ENCODE measurements around the gene TRIM28. TPM values are rescaled to one million over a fixed set of nuclear protein-coding genes. Genes with fewer than 3 reads are reported as not detected.
A peak's percentile ranks its signal among the peaks of the same experiment; 100 is the strongest.
"Not testable (repeated sequence)": the region's sequence is repeated elsewhere in the genome, so short reads cannot be mapped to it uniquely, and the experiment has no call there.

The TRIM28 gene
- total RNA-seq: 100 to 1,000 TPM in 1 of 2 donors, 10 to 100 TPM in 1; 99.6 to 207 TPM

- peaks cover 27% of the 10 kb centered on the region for H3K36me3 ChIP-seq
- H3K4me3 ChIP-seq: peak within 1 kb of the TSS; percentile 89 to 95
- H3K9me3 ChIP-seq: no peaks in the 10 kb centered on the region
- peaks cover 0 to 32% of the 10 kb centered on the region in 2 donors for H3K4me1 ChIP-seq
- peak; percentile 98 for DNase-seq (ENCODE audit: low spot score)
- no peaks in the 10 kb centered on the region for H3K27me3 ChIP-seq
- H3K27ac ChIP-seq: peak within 1 kb of the TSS; percentile 86 to 90
- TF ChIP-seq CTCF (IDR thresholded peaks at IDR 0.05): no peak
These were observed at the start of gene TRIM28 for GRCh38 chr19:58543826-58544590. Gene TRIM28, plus strand, starts transcription at chr19:58544064. Its CDS starts 694 bp downstream, at chr19:58544758.

DNA sequence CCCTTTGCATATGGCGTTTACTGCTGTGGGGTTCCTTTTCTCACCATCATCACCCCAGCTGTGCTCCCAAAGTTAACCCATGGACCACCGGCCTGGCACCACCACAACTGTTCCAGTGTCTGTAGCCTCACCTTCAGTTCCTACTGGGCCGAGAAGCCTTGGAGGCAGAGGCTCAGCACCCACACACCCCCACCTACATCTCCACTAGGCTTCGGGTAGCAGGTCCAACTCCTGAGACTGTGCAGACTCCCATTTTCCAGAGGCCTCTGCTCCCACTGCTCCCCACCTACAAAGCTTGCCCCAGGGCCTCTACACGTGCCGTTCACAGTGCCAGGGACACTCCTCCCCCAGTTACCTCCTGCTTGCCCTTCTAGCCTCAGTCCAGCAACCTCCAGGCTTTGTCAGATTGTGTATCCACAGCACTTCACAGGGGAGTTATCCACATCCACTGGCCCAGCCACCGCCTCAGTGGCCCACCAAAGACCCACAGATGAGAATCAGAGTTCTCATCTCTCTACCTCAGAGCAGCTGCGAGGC lies 46.2 kb upstream of the TRIM28 start:
- no peak overlapping the region for H3K27ac ChIP-seq
- no peaks in the 10 kb centered on the region for H3K9me3 ChIP-seq
- H3K36me3 ChIP-seq: no peaks in the 10 kb centered on the region
- H3K4me3 ChIP-seq: no peak overlapping the region
- H3K4me1 ChIP-seq: peaks cover 0 to 29% of the 10 kb centered on the region in 2 donors
- no peak for DNase-seq (ENCODE audit: low spot score)
- no peak for TF ChIP-seq CTCF (IDR thresholded peaks at IDR 0.05)
- H3K27me3 ChIP-seq: no peaks in the 10 kb centered on the region

DNA sequence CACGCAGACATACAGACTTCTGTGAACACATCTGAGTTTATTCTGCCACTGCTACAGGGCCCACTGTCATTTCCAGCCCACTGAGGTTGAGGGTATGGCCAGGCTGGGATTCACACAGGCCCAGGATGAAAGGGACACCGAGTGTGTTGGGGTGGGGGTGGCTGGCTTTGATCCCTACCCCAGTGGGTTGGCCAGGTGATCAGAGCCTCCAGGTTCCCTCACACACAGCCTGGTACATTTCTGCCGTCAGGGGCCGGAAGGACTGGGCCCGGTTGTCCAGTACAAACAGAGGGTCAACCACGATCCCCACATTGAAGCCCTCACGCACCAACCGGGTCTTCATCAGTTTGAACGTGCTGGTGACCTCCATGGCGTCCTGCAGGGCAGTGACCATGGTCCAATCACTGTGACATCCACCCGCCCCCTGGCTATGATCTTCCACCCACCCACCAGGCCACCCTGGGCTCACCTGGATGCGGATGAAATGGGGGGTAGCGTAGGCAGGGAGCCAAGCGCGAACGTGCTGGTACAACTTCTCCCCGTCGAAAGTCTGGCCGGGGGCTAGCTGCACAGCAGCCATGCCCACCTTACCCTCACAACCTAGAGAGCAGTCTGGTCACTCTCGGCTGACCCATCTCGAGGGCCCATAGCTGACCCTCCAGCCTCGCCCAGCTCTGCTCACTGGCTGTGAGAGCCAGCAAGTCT lies 45.4 kb upstream of the TRIM28 start:
- Histone ChIP-seq H3K27ac (peak overlapping the region; percentile 78 to 89), H3K4me1 (peaks cover 0 to 29% of the 10 kb centered on the region in 2 donors), H3K27me3 (no peaks in the 10 kb centered on the region), H3K4me3 (peak overlapping the region; percentile 58 to 65), H3K36me3 (no peaks in the 10 kb centered on the region), H3K9me3 (no peaks in the 10 kb centered on the region)
- DNase-seq (ENCODE audit: low spot score): no peak
- no peak for TF ChIP-seq CTCF (IDR thresholded peaks at IDR 0.05)

GRCh38 chr19:58499021-58499927 lies 44.6 kb upstream of the TRIM28 start:
- H3K4me1 ChIP-seq: peaks cover 0 to 29% of the 10 kb centered on the region in 2 donors
- peak overlapping the region; percentile 78 to 89 for H3K27ac ChIP-seq
- no peaks in the 10 kb centered on the region for H3K27me3 ChIP-seq
- peak overlapping the region; percentile 58 to 65 for H3K4me3 ChIP-seq
- peak; percentile 99 for DNase-seq (ENCODE audit: low spot score)
- no peaks in the 10 kb centered on the region for H3K36me3 ChIP-seq
- TF ChIP-seq CTCF (IDR thresholded peaks at IDR 0.05): peak; percentile 26 to 45
- no peaks in the 10 kb centered on the region for H3K9me3 ChIP-seq

DNA sequence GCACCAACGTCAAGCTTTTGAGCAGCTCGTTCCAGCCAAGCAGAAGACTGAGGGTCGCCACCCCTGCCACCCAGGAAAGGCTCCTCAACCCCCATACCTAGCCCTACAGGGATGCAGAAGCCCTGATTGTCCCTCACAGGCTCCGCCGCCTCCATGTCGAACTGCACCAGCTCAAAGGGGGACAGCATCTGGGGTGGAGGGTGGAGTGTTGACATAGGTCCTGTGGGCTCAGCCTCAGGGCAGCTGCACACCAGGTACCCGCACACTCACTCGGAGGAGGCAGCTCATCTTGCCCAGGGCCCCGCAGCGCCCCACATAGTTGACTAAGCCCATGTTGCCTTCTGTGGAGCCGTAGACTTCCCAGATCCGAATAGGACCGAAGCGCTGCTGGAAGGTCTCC lies 43.6 kb upstream of the TRIM28 start:
- Histone ChIP-seq H3K4me1 (peaks cover 0 to 29% of the 10 kb centered on the region in 2 donors), H3K9me3 (no peaks in the 10 kb centered on the region), H3K27ac (peak overlapping the region; percentile 78 to 89), H3K4me3 (peak overlapping the region in 1 of 2 donors; percentile 65), H3K36me3 (no peaks in the 10 kb centered on the region), H3K27me3 (no peaks in the 10 kb centered on the region)
- DNase-seq (ENCODE audit: low spot score): no peak
- TF ChIP-seq CTCF (IDR thresholded peaks at IDR 0.05): no peak

DNA sequence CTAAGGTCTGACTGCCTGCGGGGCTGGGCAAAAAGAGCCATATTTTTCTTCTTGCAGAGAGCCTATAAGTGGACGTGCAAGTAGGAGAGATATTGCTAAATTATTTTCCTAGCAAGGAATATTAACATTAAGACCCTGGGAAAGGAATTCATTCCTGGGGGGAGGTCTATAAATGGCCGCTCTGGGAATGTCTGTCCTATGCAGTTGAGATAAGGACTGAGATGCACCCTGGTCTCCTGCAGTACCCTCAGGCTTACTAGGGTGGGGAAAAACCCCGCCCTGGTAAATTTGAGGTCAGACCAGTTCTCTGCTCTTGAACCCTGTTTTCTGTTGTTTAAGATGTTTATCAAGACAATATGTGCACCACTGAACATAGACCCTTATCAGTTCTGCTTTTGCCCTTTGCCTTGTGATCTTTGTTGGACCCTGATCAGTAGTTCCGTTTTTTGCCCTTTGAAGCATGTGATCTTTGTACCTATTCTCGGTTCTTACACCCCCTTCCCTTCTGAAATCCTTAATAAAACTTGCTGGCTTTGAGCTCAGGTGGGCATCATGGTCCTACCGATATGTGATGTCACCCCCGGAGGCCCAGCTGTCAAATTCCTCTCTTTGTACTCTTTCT lies 36.2 kb upstream of the TRIM28 start:
- H3K36me3 ChIP-seq; H3K27me3 ChIP-seq; H3K9me3 ChIP-seq; H3K27ac ChIP-seq; DNase-seq (ENCODE audit: low spot score); H3K4me1 ChIP-seq; H3K4me3 ChIP-seq: not testable (repeated sequence)

All from right atrium auricular region (tissue), 2 donors.